K562 (cell line): Measurements from ENCODE around the gene FAM53A. TPM values are rescaled to one million over a fixed set of nuclear protein-coding genes. Genes with fewer than 3 reads are reported as not detected.
A peak's percentile ranks its signal among the peaks of the same experiment; 100 is the strongest.

Experiments used
- CBX2 ChIP-seq: fragments of 200-600 bp; sonication (generic); IDR thresholded peaks from one replicate; pipeline ENCODE4 v1.6.1; 2012; ENCODE audit warnings: mild to moderate bottlenecking, low read length, inconsistent platforms; ENCODE audit not compliant: insufficient read depth, poor library complexity, severe bottlenecking
- EHMT2 ChIP-seq: fragments of 450-650 bp; IDR thresholded peaks from 2 replicates; pipeline ENCODE4 v1.6.1; 2018; ENCODE audit warnings: antibody characterized with exemption
- ELF4 ChIP-seq: fragments of 450-650 bp; formaldehyde crosslinking; IDR thresholded peaks from 2 replicates; pipeline ENCODE4 v1.4.0; 2022; ENCODE audit warnings: missing genetic modification characterization
- FOXJ2 ChIP-seq: fragments of 200-800 bp; sonication (Bioruptor generic); IDR thresholded peaks from 2 replicates; pipeline ENCODE4 v1.6.1; 2016; ENCODE audit warnings: missing genetic modification characterization, missing compliant biosample characterization
- HNRNPK ChIP-seq: fragments of 200-400 bp; formaldehyde crosslinking; IDR thresholded peaks from one replicate; pipeline ENCODE4 v1.6.1; 2018; ENCODE audit warnings: mild to moderate bottlenecking, low read depth, low read length; ENCODE audit not compliant: poor library complexity, severe bottlenecking
- JUNB ChIP-seq: fragments of 450-650 bp; formaldehyde crosslinking; conservative IDR thresholded peaks from 2 replicates; pipeline ENCODE4 v1.4.0; 2020; ENCODE audit warnings: mild to moderate bottlenecking
- KDM1A ChIP-seq, 2 experiments: fragments of 450-650 bp; IDR thresholded peaks; 2 replicates each; pipeline ENCODE4 v1.6.1; 2016; ENCODE audit warnings: mild to moderate bottlenecking in 2 of 2
- MAFG ChIP-seq: fragments of 450-650 bp; conservative IDR thresholded peaks from 2 replicates; pipeline ENCODE4 v1.6.1; 2016; ENCODE audit warnings: missing genetic modification characterization, missing compliant biosample characterization
- NFE2 ChIP-seq: IDR thresholded peaks from 2 replicates; pipeline ENCODE4 v1.6.1; 2014; ENCODE audit warnings: antibody characterized with exemption, low read depth
- POLR3A ChIP-seq: IDR thresholded peaks from 2 replicates; pipeline ENCODE4 v1.6.1; 2011; ENCODE audit warnings: borderline replicate concordance, mild to moderate bottlenecking, moderate library complexity; ENCODE audit not compliant: insufficient read length, insufficient read depth; ENCODE audit errors: extremely low read depth
- RBFOX2 ChIP-seq: fragments of 200-400 bp; formaldehyde crosslinking; IDR thresholded peaks from 2 replicates; pipeline ENCODE4 v1.6.1; 2017; ENCODE audit warnings: low read depth, mild to moderate bottlenecking, low read length, moderate library complexity
- SAP30 ChIP-seq: fragments of 200-600 bp; sonication (generic); IDR thresholded peaks from 2 replicates; pipeline ENCODE4 v1.6.1; 2012; ENCODE audit warnings: borderline replicate concordance, low read depth, mild to moderate bottlenecking, moderate library complexity, low read length, control low read depth, inconsistent platforms; ENCODE audit not compliant: insufficient read depth, poor library complexity, severe bottlenecking
- SMARCE1 ChIP-seq: fragments of 450-650 bp; IDR thresholded peaks from 2 replicates; pipeline ENCODE4 v1.7.1; 2016; ENCODE audit warnings: mild to moderate bottlenecking
- SNIP1 ChIP-seq: fragments of 450-650 bp; IDR thresholded peaks from 2 replicates; pipeline ENCODE4 v1.7.1; 2017; ENCODE audit warnings: low read depth, mild to moderate bottlenecking
- SRSF1 ChIP-seq: fragments of 200-400 bp; formaldehyde crosslinking; IDR thresholded peaks from 2 replicates; pipeline ENCODE4 v1.6.1; 2017; ENCODE audit warnings: mild to moderate bottlenecking, low read depth, low read length, moderate library complexity
- ZBTB49 ChIP-seq: sonication (generic); formaldehyde crosslinking; IDR thresholded peaks from 2 replicates; pipeline ENCODE4 v1.8.0; 2022; ENCODE audit warnings: missing genetic modification reagents, mild to moderate bottlenecking, borderline replicate concordance
- ZNF311 ChIP-seq: fragments of 250-450 bp; sonication (Bioruptor Pico); IDR thresholded peaks from 2 replicates; pipeline ENCODE4 v1.4.0; 2020; ENCODE audit warnings: mild to moderate bottlenecking, moderate library complexity
- polyA plus RNA-seq, 8 experiments: library from polyadenylated mRNA; depleted of rRNA in 4 of 8; stranded (reverse) in 5 of 8; unstranded in 3 of 8; fragments of >200 nt; fragmentation: Nextera tagmentation in 2 of 8; fragmentation: Illumina TruSeq in 1 of 8; extraction: Ambion mirVana in 2 of 8; extraction: Trizol in 1 of 8; gene quantifications; 2 replicates each; pipeline versions ENCODE4 v1.2.1 to v1.2.3, GENCODE V29; 2011 to 2014; ENCODE audit warnings: inconsistent platforms in 1 of 8, missing spikeins in 1 of 8
- total RNA-seq, 7 experiments: library from RNA; depleted of rRNA in 6 of 7; stranded (reverse); fragments of >200 nt in 6 of 7; fragmentation: Illumina TruSeq in 2 of 7; extraction: Trizol in 2 of 7; gene quantifications; 2 replicates each; pipeline versions ENCODE4 v1.2.1 to v1.2.3, GENCODE V29; 2011 to 2021; ENCODE audit warnings: low replicate concordance in 1 of 7
- TF ChIP-seq, protein P1 (sequence below): fragments of 450-650 bp; formaldehyde crosslinking; IDR thresholded peaks from 2 replicates; pipeline ENCODE4 v1.4.0; 2020; ENCODE audit warnings: mild to moderate bottlenecking
- TF ChIP-seq, protein P2 (sequence below), 3 experiments: fragments of 200-800 bp in 1 of 3; sonication (Bioruptor generic) in 1 of 3; sonication (generic) in 1 of 3; formaldehyde crosslinking in 1 of 3; IDR thresholded peaks; 2 replicates each; pipeline versions ENCODE4 v1.6.1 to v1.8.0; 2016 to 2022; ENCODE audit warnings: mild to moderate bottlenecking in 2 of 3, missing compliant biosample characterization in 2 of 3, missing genetic modification characterization in 2 of 3, missing genetic modification reagents in 1 of 3
- TF ChIP-seq, protein P3 (sequence below), 2 experiments: fragments of 200-800 bp in 1 of 2; sonication (Bioruptor generic) in 1 of 2; sonication (generic) in 1 of 2; formaldehyde crosslinking in 1 of 2; IDR thresholded peaks in 1 of 2; conservative IDR thresholded peaks in 1 of 2; 2 replicates each; pipeline versions ENCODE4 v1.5.0 to v1.6.1; 2016 to 2020; ENCODE audit warnings: missing compliant biosample characterization in 1 of 2, missing genetic modification characterization in 1 of 2, missing genetic modification reagents in 1 of 2

Gene FAM53A
- total and polyA plus RNA-seq, 9 of the 15 experiments (the other 6 are each of a cell fraction or from before 2014, with no cell fraction given) = 0.53 to 2.7 (median 1.4) TPM; not detected in 2

DNA sequence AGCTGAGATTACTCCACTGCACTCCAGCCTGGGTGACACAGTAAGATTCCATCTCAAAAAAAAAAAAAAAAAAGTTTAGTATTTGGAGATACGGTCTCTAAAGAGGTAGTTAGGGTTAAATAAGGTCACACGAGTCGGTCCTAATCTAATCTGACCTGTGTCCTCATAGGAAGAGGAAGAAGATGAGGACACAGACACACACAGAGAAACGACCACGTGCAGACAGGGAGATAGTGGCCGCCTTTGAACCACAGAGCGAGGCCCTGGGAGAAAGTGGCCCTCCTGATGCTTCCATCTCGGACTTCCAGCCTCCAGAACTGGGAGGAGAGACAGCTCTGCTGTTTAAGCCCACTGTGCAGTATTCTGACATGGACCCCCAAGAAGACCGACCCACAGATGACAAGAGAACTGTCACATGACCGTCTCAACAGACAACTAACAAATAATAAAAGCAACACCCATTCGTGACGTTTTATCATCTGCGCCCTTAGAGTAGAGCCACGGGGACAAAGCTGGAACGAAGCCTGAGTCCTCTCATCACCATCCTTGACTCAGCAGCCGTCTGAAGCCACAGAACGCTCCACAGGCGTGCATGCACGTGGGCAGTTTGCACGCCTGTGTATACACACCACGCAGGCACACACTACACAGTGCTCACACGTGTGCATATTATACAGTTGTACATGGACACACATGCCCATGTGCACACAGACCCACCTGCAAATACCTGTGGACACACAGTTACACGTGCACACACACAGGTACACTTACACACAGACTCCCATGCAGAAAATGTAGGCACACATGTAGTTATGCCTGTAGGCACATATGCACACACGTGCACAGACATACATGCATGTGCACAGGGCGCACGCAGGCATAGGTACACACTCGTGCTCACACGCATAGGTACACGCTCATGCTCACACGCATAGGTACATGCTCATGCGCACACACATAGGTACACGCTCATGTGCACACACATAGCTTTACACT, 51.7 kb downstream of the FAM53A start (continued):
- TF ChIP-seq KDM1A (IDR thresholded peaks at IDR 0.05) (peak in 1 of 2 experiments; percentile 88; a peak in 1 of 4 replicates), CBX2 (no peak), ZNF311 (CRISPR knock-in tag) (no peak), RBFOX2 (no peak), EHMT2 (no peak), ELF4 (CRISPR knock-in tag) (no peak), SNIP1 (no peak), JUNB (CRISPR knock-in tag) (no peak), SAP30 (no peak), HNRNPK (no peak), POLR3A (no peak), FOXJ2 (no peak), SMARCE1 (peak; percentile 61; the same call in 1 of the 2 replicates), SRSF1 (no peak), ZBTB49 (CRISPR knock-in tag) (no peak), NFE2 (no peak), MAFG (no peak)
- TF ChIP-seq, protein P1, sequence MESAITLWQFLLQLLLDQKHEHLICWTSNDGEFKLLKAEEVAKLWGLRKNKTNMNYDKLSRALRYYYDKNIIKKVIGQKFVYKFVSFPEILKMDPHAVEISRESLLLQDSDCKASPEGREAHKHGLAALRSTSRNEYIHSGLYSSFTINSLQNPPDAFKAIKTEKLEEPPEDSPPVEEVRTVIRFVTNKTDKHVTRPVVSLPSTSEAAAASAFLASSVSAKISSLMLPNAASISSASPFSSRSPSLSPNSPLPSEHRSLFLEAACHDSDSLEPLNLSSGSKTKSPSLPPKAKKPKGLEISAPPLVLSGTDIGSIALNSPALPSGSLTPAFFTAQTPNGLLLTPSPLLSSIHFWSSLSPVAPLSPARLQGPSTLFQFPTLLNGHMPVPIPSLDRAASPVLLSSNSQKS = no peak
- TF ChIP-seq, protein P2, sequence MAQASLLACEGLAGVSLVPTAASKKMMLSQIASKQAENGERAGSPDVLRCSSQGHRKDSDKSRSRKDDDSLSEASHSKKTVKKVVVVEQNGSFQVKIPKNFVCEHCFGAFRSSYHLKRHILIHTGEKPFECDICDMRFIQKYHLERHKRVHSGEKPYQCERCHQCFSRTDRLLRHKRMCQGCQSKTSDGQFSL (CRISPR knock-in tag; IDR thresholded peaks at IDR 0.05) = 0 out of 2 replicates have a peak, but pooled peaks have one; percentile 15
- TF ChIP-seq, protein P2 (tag; IDR thresholded peaks at IDR 0.05) = no peak
- TF ChIP-seq, protein P3, sequence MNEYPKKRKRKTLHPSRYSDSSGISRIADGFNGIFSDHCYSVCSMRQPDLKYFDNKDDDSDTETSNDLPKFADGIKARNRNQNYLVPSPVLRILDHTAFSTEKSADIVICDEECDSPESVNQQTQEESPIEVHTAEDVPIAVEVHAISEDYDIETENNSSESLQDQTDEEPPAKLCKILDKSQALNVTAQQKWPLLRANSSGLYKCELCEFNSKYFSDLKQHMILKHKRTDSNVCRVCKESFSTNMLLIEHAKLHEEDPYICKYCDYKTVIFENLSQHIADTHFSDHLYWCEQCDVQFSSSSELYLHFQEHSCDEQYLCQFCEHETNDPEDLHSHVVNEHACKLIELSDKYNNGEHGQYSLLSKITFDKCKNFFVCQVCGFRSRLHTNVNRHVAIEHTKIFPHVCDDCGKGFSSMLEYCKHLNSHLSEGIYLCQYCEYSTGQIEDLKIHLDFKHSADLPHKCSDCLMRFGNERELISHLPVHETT (CRISPR knock-in tag; conservative IDR thresholded peaks at IDR 0.05 in 1 of 2, IDR thresholded peaks at IDR 0.05 in 1 of 2) = no peak
